H1 (cell line): ENCODE measurements around the gene SLC17A5. TPM values are rescaled to one million over a fixed set of nuclear protein-coding genes. Genes with fewer than 3 reads are reported as not detected.
A peak's percentile ranks its signal among the peaks of the same experiment; 100 is the strongest.

Source experiments
- TCF12 ChIP-seq: IDR thresholded peaks from 2 replicates; pipeline ENCODE4 v1.6.1; 2011; ENCODE audit warnings: low read depth, mild to moderate bottlenecking, low read length
- polyA plus RNA-seq, 7 experiments: library from polyadenylated mRNA; depleted of rRNA in 3 of 7; stranded (reverse) in 5 of 7; unstranded in 2 of 7; fragments of >200 nt in 5 of 7; fragments of 200-250 nt in 2 of 7; gene quantifications; 1 replicate in 5 of 7; 2 replicates in 1 of 7; 4 replicates in 1 of 7; pipeline versions ENCODE4 v1.2.1 to v1.2.3, GENCODE V29; 2011 to 2013; ENCODE audit warnings: missing spikeins in 2 of 7, mixed read lengths in 2 of 7
- total RNA-seq: library from RNA; stranded (reverse); fragmentation: NEBNext Ultra II Directional; extraction: Animal tissue kit (Norgen Biotek cat#: 25700); gene quantifications from 2 replicates; pipeline ENCODE4 v1.2.1, GENCODE V29; 2021
- TF ChIP-seq, protein P1 (sequence below): fragments of 300-600 bp; sonication (generic); IDR thresholded peaks from 2 replicates; pipeline ENCODE4 v1.7.1; 2012; ENCODE audit warnings: low read length, moderate library complexity, mild to moderate bottlenecking, inconsistent platforms; ENCODE audit not compliant: insufficient replicate concordance

The SLC17A5 gene
- total and polyA plus RNA-seq, 2 of the 8 experiments (the other 6 are each of a cell fraction or from before 2014, with no cell fraction given) = 11.0 to 11.9 TPM

GRCh38 chr6:73565767-73566485 is 87.9 kb downstream of the SLC17A5 start (continued):
- TF ChIP-seq TCF12 = 0 out of 2 replicates have a peak, but pooled peaks have one; percentile 12
- TF ChIP-seq, protein P1, sequence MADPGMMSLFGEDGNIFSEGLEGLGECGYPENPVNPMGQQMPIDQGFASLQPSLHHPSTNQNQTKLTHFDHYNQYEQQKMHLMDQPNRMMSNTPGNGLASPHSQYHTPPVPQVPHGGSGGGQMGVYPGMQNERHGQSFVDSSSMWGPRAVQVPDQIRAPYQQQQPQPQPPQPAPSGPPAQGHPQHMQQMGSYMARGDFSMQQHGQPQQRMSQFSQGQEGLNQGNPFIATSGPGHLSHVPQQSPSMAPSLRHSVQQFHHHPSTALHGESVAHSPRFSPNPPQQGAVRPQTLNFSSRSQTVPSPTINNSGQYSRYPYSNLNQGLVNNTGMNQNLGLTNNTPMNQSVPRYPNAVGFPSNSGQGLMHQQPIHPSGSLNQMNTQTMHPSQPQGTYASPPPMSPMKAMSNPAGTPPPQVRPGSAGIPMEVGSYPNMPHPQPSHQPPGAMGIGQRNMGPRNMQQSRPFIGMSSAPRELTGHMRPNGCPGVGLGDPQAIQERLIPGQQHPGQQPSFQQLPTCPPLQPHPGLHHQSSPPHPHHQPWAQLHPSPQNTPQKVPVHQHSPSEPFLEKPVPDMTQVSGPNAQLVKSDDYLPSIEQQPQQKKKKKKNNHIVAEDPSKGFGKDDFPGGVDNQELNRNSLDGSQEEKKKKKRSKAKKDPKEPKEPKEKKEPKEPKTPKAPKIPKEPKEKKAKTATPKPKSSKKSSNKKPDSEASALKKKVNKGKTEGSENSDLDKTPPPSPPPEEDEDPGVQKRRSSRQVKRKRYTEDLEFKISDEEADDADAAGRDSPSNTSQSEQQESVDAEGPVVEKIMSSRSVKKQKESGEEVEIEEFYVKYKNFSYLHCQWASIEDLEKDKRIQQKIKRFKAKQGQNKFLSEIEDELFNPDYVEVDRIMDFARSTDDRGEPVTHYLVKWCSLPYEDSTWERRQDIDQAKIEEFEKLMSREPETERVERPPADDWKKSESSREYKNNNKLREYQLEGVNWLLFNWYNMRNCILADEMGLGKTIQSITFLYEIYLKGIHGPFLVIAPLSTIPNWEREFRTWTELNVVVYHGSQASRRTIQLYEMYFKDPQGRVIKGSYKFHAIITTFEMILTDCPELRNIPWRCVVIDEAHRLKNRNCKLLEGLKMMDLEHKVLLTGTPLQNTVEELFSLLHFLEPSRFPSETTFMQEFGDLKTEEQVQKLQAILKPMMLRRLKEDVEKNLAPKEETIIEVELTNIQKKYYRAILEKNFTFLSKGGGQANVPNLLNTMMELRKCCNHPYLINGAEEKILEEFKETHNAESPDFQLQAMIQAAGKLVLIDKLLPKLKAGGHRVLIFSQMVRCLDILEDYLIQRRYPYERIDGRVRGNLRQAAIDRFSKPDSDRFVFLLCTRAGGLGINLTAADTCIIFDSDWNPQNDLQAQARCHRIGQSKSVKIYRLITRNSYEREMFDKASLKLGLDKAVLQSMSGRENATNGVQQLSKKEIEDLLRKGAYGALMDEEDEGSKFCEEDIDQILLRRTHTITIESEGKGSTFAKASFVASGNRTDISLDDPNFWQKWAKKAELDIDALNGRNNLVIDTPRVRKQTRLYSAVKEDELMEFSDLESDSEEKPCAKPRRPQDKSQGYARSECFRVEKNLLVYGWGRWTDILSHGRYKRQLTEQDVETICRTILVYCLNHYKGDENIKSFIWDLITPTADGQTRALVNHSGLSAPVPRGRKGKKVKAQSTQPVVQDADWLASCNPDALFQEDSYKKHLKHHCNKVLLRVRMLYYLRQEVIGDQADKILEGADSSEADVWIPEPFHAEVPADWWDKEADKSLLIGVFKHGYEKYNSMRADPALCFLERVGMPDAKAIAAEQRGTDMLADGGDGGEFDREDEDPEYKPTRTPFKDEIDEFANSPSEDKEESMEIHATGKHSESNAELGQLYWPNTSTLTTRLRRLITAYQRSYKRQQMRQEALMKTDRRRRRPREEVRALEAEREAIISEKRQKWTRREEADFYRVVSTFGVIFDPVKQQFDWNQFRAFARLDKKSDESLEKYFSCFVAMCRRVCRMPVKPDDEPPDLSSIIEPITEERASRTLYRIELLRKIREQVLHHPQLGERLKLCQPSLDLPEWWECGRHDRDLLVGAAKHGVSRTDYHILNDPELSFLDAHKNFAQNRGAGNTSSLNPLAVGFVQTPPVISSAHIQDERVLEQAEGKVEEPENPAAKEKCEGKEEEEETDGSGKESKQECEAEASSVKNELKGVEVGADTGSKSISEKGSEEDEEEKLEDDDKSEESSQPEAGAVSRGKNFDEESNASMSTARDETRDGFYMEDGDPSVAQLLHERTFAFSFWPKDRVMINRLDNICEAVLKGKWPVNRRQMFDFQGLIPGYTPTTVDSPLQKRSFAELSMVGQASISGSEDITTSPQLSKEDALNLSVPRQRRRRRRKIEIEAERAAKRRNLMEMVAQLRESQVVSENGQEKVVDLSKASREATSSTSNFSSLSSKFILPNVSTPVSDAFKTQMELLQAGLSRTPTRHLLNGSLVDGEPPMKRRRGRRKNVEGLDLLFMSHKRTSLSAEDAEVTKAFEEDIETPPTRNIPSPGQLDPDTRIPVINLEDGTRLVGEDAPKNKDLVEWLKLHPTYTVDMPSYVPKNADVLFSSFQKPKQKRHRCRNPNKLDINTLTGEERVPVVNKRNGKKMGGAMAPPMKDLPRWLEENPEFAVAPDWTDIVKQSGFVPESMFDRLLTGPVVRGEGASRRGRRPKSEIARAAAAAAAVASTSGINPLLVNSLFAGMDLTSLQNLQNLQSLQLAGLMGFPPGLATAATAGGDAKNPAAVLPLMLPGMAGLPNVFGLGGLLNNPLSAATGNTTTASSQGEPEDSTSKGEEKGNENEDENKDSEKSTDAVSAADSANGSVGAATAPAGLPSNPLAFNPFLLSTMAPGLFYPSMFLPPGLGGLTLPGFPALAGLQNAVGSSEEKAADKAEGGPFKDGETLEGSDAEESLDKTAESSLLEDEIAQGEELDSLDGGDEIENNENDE = peak; percentile 66
